Testis (tissue), 3 donors: Measurements from ENCODE around the gene PITRM1. TPM values are rescaled to one million over a fixed set of nuclear protein-coding genes. Genes with fewer than 3 reads are reported as not detected.

Experiments
- DNase-seq: peaks from one replicate; pipeline ENCODE4 v3.0.0-alpha.2; 2019
- H3K27ac ChIP-seq, 2 donors: fragments of 200-600 bp; sonication (generic); one replicate each; pipeline ENCODE4 v1.5.1; 2019
- H3K27me3 ChIP-seq: fragments of 200-600 bp; sonication (generic); one replicate; pipeline ENCODE4 v1.5.1; 2019
- H3K36me3 ChIP-seq: fragments of 200-600 bp; sonication (generic); one replicate; pipeline ENCODE4 v1.5.1; 2017; ENCODE audit warnings: low read depth; ENCODE audit errors: missing control alignments
- H3K4me1 ChIP-seq: fragments of 200-600 bp; sonication (generic); one replicate; pipeline ENCODE4 v1.5.1; 2019
- H3K4me3 ChIP-seq, 2 donors: fragments of 200-600 bp; sonication (generic); one replicate each; pipeline ENCODE4 v1.5.1; 2017 to 2019
- H3K9me3 ChIP-seq: fragments of 200-600 bp; sonication (generic); one replicate; pipeline ENCODE4 v1.5.1; 2017
- CTCF ChIP-seq, 3 experiments: fragments of 450-650 bp in 2 of 3; fragments of 200-600 bp in 1 of 3; sonication (generic) in 1 of 3; IDR thresholded peaks; one replicate each; pipeline ENCODE4 v1.5.1; 2016 to 2019; ENCODE audit warnings: antibody characterized with exemption in 3 of 3, mild to moderate bottlenecking in 2 of 3, moderate library complexity in 1 of 3
- POLR2A ChIP-seq: fragments of 450-650 bp; IDR thresholded peaks from one replicate; pipeline ENCODE4 v1.6.1; 2017; ENCODE audit warnings: antibody characterized with exemption, mild to moderate bottlenecking, moderate library complexity
- WGBS, 2 donors: methylation state at CpG; one replicate each; pipeline ENCODE4 v1.1.5; 2018; 5-methylcytosine and 5-hydroxymethylcytosine counted together
- intact Hi-C: fragments of 100-400 bp; cut with DNase I; formaldehyde crosslinking; loops from one replicate; pipeline ENCODE4 v1.15.1; 2023; ENCODE audit warnings: low total_unique reads
- polyA plus RNA-seq: library from polyadenylated mRNA; stranded (reverse); fragments of 350-450 nt; fragmentation: Illumina TruSeq; extraction: RNeasy Lipid Tissue Mini Kit (QIAGEN cat#74804); gene quantifications from one replicate; pipeline ENCODE4 v1.2.3, GENCODE V29; 2014; ENCODE audit warnings: low read depth, low replicate concordance; ENCODE audit not compliant: insufficient read depth
- total RNA-seq, 2 donors: library from RNA; depleted of rRNA; stranded (reverse); fragments of >200 nt; gene quantifications; one replicate each; pipeline ENCODE4 v1.2.3, GENCODE V29; 2016

PITRM1 gene
- total and polyA plus RNA-seq, 3 donors from 2014 or later, result 109 to 162 (median 125) TPM

DNA sequence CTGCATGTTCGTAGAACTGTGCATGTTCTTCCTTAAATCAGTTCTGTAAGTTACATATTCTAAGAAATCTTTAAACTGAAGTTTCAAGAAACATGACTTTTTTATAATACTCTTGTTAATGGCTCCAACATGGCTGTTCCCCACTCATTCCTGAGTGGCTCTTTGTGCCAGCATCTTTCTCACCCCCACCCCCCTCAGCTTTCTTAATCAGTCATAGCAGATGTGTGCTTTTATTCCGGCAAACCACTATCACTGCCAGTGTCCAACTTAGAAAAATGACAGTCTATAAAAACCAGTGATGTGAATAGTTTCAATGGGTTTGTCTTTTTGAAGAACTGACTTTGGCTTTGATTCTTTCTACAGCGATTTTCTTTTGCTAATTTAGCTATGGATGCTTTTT lies 37.6 kb downstream of the PITRM1 start:
- no peak overlapping the region for H3K4me3 ChIP-seq
- TF ChIP-seq POLR2A (no peak), CTCF (IDR thresholded peaks at IDR 0.05) (no peak)
- WGBS, 2 donors, result 76 to 93% methylated on average over 3 of the region's 3 CpGs
- intact Hi-C loops, result no loop called here
- no peaks in the 10 kb centered on the region for H3K9me3 ChIP-seq
- H3K27ac ChIP-seq, result no peak overlapping the region
- peaks cover 2% of the 10 kb centered on the region for H3K4me1 ChIP-seq
- H3K36me3 ChIP-seq, result no peaks in the 10 kb centered on the region
- no peaks in the 10 kb centered on the region for H3K27me3 ChIP-seq
- no peak for DNase-seq

- H3K36me3 ChIP-seq, result no peaks in the 10 kb centered on the region
Observed at GRCh38 chr10:3133948-3134347, 38.6 kb downstream of the PITRM1 start.

DNA sequence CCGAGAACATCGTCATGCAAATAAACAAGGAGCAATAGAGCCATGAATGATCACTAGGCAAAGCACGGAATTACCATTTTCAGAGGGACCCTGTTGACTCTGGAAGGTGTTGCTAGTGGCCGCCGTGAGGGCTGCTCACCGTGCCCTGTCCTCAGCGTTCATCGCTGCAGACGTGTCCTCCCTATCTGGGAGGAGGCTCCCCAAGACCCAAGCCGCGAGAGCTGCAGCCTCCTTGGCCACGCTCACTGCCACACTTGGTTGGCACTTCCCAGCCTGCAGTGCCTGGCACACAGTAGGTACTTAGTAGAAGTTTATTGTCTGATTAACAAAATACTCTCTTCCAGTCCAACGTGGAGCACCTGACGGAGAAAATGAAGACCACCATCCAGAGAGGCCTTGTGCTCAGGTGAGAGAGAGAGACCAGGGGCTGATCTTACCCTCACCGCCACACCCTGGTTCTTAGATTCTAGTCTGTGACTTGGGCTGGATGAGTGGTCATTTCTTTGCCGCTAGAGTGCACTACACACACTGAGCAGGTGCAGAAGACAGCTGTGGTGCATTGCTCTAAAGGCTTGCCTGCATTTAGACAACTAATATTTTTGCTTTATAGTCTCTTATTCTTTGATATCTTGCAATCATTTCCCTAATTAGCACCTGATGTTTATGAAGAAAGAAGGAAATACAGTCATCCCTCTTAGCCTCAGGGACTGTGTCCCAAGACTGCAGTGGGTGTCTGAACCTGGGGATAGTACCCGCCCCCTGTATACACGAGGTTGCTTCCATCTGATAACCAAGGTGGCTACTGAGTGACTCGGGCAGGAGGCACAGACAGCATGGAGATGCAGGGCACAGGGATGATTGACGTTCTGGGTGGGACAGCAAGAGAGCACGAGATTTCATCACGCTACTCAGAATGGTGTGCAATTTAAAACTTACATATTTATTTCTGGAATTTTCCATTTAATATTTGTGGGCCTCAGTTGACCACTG lies 40.3 kb downstream of the PITRM1 start:
- H3K36me3 ChIP-seq, result no peaks in the 10 kb centered on the region
- H3K4me3 ChIP-seq, result no peak overlapping the region
- H3K27me3 ChIP-seq, result no peaks in the 10 kb centered on the region
- intact Hi-C loops, result no loop called here
- TF ChIP-seq CTCF (IDR thresholded peaks at IDR 0.05) (no peak), POLR2A (no peak)
- H3K4me1 ChIP-seq, result no peaks in the 10 kb centered on the region
- no peak for DNase-seq
- WGBS, 2 donors, result 93% methylated on average over 22 of the region's 22 CpGs
- no peaks in the 10 kb centered on the region for H3K9me3 ChIP-seq
- H3K27ac ChIP-seq, result no peak overlapping the region

More at GRCh38 chr10:3133948-3134347, 38.6 kb downstream of the PITRM1 start:
- Histone ChIP-seq H3K4me1 (peaks cover 2% of the 10 kb centered on the region), H3K27me3 (no peaks in the 10 kb centered on the region), H3K9me3 (no peaks in the 10 kb centered on the region), H3K4me3 (no peak overlapping the region), H3K27ac (no peak overlapping the region)
- no peak for DNase-seq
- intact Hi-C loops, result no loop called here
- TF ChIP-seq CTCF (IDR thresholded peaks at IDR 0.05), result no peak
- WGBS, 2 donors, result 70 to 88% methylated on average over 5 of the region's 5 CpGs

DNA sequence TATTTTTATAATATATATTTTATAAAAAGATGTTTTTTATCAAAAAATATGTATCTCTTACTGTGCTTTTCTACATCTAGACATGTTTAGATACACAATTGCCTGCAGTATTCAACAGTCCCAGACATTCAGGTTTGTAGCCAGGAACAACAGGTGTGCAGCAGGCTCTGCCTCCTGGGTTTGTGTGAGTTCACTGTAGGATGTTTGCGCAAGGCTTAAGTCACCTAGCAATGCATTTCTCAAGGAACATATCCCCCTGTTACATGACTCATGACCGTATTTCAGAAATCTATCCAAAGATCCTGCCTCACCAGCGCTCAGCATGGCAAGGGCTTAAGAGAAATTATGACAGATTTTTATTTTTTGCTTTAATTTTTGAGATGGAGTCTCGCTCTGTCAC lies 41.5 kb downstream of the PITRM1 start:
- WGBS, 2 donors, result 98 to 99% methylated on average over 4 of the region's 4 CpGs
- H3K9me3 ChIP-seq, result no peaks in the 10 kb centered on the region
- no peak for DNase-seq
- no peak overlapping the region for H3K27ac ChIP-seq
- no peaks in the 10 kb centered on the region for H3K36me3 ChIP-seq
- H3K4me1 ChIP-seq, result no peaks in the 10 kb centered on the region
- no peak overlapping the region for H3K4me3 ChIP-seq
- no peaks in the 10 kb centered on the region for H3K27me3 ChIP-seq
- intact Hi-C loops, result no loop called here
- TF ChIP-seq CTCF (IDR thresholded peaks at IDR 0.05) (no peak), POLR2A (no peak)
